GM19468 (cell line): ENCODE data around the gene NAV2.
"Not testable (repeated sequence)": the region's sequence is repeated elsewhere in the genome, so short reads cannot be mapped to it uniquely, and the experiment has no call there.

Experiments
- ATAC-seq: cut with Tn5 transposase; IDR thresholded peaks from one replicate; pipeline ENCODE4 v1.9.1; 2021; ENCODE audit warnings: mild to moderate bottlenecking, moderate library complexity, moderate number of reproducible peaks; ENCODE audit not compliant: unreplicated experiment; ENCODE audit errors: extremely low read depth

NAV2 gene

DNA sequence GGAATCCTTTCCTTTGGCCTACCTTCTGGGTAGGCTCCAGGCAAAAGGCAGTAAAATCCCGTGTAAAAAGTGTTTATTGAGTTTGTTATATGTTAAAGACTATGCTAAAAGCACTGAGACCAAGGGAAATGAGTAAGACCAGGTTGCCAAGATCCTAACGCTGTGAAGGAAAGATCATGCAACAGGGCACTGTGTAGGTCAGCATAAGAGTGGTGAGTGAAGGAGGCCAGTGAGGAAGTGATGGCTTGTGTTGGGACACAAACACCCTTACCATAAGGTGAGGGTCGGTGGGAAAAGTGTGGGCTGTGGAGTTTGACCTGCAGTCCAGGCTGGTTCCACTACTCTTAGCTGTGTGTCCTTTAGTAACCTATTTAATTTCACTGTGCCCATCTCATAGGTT lies 245.6 kb downstream of the NAV2 start:
- no peak for ATAC-seq

DNA sequence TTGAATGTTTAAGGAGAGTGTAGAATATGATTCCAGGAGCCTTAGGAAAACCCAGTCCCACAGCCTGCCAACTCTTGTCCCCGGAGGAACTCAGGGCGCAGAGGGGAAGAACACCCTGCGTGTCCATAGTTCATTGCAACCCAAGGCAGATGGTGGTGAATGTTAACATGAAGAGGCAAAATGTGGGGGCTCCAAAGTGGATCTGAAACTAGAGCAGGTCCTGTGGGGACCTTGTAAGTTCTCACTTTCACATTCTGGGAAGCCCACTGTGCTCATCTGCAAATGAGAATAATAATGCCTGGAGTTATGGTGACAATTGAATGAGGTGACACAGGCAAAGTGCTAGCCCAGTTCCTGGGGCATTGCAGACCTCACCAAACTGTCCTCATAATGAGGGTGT lies 246.6 kb downstream of the NAV2 start:
- ATAC-seq: no peak

DNA sequence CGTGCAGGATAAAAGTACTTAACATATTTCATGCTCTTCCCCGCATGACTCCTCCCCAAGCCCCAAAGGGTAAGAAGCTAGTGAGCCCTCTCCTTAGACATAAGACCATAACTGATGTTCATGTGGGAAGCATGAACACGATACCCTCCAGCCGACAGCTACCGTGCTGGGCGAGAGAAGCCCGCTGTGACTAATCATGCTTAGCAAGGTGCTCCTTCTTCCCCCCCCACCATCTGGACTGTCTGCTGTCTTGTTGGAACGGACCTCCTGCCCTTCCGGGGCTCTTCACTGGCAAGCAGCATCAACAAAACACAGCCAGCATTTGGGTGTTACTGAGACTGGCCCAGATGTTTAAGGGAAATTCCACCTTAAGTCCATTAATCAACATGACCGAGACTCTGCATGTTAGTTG lies 247.0 kb downstream of the NAV2 start:
- ATAC-seq: no peak

DNA sequence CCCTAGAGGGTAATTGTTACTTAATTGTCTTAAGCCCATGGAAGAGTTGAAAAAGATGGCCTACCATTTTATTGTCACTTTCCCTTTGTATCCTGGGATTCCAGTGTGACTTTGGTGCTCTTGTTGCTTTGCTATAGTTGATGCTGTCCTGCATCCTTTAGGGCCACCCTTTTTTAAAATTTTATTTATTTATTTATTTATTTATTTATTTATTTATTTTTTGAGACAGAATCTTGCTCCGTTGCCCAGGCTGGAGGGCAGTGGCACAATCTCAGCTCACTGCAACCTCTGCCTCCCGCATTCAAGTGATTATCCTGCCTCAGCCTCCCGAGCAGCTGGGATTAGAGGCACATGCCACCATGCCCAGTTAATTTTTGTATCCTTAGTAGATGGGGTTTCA lies 247.8 kb downstream of the NAV2 start:
- not testable (repeated sequence) for ATAC-seq

DNA sequence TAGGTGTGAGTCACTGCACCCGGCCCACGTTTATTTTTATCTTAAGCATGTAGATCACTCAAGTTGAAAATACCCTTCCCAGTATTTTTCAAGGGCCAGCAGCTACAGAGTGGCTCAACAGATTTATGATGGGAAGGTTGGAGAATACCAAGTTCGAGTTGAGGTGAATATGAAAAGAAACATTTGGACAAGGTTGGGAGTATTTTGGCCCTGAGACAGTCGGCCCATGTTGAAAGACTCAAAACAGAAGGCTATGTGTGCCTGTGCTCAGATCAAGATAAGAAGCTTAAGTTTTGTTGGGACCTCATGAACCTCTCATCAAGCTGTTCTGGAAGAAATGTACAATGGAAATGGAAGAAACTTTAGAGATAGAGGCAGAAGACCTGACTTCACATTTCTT lies 248.6 kb downstream of the NAV2 start:
- no peak for ATAC-seq

DNA sequence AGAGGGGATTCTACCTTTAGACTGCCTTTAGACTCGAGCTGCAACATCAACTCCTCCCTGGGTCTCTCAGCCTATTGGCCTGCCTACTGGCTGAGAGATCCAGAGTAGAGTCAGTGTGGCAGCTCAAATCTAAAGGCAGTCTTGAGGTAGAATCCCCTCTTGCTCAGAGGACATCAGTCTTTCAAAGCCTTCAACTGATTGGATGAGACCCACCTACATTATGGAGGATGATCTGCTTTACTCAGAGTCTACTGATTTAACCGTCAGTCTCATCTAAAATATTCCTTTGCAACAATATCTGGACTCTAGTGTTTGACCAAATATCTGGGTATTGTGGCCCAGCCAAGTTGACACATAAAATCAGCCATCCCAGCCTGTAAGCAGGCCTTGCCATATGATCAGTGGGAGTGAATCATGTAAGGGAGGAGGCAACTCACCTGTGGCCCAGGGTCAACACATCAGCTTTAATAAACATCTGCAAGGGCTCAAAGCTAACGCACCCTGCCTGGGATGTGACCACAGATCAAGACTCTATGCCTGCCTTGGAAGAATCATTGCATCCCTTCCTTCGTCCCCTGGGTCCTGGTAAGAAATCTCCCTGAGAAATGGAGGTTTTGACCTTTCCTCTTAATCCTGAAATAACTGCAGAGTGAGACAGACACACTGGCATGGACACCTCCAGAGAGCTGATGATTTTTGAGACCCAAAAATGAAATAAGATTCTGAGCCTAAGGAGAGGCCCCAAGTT lies 249.6 kb downstream of the NAV2 start:
- ATAC-seq: no peak

DNA sequence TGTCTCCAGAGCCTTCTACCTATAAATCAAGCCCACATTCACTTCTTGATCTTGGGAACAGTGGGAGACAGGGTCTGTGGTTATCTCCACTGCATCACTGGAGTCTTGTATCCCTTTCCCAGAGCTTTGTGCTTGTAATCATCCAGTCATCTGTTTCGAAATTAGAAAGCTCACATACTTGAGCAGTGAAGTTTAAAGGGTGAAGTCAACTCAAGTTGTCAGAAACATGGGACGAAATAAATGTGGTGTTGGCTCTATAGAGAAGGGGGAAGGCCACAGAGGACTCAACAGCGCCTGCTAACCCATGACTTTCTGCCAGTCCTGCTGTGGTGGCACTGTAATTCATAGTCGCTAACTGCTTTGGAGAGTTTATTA lies 250.2 kb downstream of the NAV2 start:
- ATAC-seq: no peak

DNA sequence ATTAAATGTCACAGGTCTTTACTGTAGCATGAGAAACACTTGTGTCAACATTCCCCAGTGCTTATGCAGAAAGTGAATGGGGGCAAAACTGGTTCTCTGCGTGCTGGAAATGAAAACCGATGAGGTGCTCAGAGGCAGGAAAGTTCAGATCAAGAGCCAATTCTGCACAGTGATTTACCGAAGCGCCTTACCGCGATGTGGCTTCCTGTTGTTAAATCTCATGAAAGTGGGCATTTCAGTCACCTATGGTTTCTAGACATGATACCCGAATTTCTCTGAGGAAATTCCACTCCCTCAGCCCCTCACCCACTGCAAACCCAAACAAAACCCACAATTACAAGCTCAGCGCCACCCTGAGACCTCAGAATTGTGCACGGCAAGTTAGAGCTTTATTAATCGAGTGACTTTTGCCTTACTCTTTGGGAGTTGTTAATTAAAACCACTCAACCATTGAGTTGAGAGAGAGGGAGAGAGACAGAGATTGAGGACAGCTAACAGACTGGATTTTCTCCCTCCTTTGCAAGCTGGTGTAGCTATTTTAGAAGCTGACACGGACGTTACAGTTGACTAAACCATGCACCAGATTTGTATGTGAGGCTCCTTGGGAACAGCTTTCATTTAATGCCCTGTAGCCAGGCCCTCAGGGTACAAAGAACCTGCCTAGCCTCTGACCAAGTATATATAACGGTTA lies 251.2 kb downstream of the NAV2 start:
- ATAC-seq: no peak

DNA sequence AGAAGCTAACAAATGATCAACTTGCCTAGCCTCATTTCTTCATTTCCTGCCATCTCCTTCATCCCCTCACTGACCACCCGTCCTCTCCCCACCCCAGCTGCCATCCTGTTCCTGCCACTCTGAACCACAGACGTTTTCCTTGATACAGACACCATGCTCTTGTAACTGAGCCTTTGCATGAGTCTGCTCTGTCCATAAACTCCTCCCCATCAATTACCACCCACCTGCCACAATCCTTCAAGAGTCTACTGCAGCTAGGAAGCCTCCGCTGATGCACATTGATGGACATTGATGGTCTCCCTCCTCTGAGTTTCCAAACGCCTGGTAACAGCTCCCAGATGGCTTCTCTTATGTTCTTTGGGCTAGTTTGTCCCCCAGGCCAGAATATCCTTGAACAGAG lies 253.8 kb downstream of the NAV2 start:
- no peak for ATAC-seq

DNA sequence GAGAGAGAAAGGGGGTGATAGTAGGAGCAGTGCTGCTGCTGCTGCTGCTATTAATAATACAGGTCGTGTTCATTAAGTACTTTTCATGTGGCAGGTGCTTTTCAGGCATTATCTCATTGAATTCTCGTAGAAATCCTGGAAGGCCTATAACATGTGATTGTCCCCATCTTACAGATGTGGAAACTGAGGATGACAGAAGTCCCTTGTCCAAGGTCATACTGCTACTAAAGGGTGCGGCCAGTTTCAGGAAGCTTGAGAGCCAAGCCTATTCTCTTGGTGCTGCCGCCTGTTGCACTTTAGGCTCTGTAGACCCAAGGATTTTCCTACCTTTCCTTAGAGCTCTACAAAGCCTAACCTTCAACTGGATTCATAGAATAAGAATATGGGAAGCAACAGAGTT lies 254.3 kb downstream of the NAV2 start:
- ATAC-seq: no peak

DNA sequence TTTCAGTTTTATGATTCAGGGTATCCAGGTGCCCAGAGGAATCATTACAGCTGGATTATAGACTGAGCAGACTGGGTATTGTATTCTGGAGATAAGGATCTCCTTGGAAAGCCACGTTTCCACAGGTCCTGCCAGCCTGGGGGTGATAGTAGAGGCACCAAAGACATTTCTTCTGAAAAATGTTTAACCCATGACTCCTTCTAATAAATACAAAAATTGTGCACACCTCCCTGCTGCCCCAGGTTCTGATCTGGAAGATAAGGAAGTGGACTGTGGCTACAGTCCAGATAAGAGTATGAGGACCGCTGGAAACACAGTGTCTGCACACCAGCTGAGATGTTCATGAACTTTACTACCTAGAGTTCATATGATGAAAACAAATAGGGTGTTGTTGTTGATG lies 255.2 kb downstream of the NAV2 start:
- ATAC-seq: no peak

DNA sequence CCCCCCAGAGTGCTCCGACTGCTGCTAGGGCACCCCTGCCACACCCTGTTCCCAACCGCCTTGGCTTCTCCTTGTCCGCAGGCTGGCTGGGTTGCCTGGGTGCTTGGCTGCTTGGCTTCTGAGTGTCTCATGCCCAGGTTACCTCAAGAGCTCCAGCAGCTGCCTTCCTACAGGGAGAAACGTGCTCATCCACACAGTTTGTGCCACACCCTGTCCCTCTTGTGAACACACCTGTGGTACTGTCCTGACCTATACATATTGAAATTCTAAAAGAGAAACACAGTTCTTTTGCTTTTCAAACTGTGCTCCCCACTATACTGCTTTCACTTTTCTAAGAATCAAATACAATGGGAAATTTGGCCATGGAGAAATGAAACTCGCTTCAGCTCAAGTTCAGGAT lies 256.2 kb downstream of the NAV2 start:
- no peak for ATAC-seq

DNA sequence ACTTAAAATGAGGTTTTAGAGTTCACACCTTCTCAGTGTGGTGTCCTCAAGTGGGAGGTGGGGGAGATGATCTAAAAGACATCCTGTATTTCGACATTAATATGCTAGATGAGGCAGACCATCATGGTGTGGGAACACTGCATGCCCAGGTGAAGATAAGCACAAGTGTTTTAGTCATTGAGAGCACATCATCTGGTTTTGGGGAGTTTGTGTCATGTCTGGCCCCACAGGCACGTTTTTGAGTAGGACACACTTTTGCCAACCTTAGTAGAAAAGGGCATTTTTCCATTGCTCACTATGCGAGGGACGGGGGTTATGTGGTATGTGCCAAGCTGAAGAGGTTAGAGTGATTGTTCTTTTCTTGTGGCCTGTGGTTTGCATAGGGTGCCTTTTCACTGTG lies 258.3 kb downstream of the NAV2 start:
- ATAC-seq: no peak

DNA sequence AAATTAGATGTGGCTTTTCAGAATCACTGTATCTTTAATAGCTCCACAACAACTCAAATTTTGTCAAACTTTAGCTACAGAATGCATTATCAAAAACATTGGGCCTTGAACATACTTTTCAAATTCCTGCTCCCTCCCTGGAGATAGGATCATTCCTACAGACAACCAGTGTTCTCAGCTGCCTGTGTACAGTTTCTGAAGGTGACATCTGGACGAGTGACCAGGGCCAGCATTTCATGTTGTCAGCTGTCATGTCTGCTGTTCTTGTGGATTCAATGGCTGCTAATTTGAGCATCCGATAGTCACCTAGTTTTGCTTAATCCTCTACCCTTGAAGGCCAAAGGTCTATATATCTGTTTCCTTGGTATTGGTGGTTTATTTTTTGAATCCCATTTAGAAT lies 259.5 kb downstream of the NAV2 start:
- no peak for ATAC-seq

DNA sequence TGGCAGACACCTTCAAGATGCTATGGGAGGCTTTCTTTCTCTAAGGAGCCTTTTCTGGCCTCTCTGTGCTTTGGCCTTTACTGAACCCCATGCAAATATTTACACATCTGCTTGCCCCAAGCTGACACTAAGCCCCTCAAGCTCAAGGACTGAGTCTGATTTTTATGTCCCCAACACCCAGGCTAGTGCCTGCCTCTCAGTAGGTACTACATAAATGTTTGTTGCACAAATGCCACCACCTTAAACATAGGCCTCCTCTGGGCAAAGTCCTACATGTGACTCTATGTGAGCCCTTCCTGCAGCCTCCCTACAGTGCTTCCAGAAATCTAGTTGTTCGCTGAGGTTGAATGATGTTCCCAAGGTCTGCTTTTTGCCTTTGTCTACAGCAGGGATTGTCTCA lies 260.0 kb downstream of the NAV2 start:
- ATAC-seq: no peak

DNA sequence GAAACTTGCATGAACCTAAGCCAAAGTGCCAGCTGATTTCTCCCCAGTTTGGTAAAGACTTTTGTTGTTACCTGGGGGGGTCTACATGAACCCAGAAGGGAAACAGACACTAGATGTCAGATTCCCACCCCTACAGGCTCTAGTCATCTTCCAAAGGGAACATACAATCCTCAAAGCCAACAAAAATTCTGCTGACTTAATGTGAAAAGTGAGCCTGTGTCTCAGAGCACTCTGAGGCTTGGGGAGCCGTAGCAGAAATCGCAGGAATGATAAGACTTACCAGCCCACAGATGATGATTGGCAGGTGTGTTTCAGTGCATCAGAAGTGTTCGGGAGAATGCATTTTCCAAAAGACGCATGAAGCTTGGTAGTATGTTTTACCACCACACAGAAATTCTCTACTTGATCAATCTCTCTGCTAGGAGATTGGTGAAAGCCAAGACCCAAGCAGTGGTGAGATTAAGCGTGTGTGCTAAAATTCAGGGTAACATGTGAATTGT lies 260.5 kb downstream of the NAV2 start:
- ATAC-seq: no peak

DNA sequence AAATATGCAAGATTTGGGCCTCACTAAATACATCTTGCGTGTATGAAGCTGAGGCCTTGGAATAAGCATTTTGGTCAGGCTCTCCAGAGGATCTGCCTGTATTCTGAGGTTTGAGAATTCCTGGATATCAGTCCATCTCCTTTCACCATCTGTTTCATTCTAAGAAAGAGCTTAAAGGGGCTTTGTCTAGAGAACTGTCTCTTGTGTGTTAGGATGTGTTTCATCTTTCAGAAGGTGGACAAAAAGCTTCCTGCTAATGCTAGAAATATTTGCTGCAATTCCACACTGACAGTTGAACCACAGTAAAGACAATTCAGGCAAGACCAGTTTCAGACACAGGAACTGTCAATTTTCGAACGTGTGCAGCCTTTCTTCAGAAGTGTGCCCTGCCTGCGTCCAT lies 262.2 kb downstream of the NAV2 start:
- no peak for ATAC-seq

DNA sequence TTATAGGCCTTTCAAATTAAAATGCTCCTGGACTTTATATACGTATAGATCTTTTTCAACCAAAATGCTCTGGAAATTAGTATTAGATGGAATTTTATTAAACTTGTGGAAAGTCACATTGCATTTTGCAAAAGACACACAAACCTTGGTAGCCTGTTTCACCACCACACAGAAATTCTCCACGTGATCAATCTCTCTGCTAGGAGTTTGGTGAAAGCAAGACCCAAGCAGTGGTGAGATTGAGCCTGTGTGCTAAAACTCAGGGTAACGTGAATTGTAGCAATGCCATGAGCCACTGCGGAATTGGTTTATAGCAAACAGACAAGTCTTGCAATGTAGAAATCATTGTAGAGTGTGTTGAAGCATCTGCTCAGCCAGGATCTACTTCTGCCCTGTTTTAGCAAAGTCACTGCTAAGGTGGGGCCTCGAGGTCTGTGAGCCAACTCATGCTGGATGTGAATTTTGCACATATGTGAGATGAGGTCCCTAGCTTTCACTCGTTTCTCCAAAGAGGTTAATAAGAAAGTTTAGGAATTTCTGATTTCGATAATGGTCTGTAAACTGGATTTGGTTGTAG lies 262.9 kb downstream of the NAV2 start:
- ATAC-seq: no peak

DNA sequence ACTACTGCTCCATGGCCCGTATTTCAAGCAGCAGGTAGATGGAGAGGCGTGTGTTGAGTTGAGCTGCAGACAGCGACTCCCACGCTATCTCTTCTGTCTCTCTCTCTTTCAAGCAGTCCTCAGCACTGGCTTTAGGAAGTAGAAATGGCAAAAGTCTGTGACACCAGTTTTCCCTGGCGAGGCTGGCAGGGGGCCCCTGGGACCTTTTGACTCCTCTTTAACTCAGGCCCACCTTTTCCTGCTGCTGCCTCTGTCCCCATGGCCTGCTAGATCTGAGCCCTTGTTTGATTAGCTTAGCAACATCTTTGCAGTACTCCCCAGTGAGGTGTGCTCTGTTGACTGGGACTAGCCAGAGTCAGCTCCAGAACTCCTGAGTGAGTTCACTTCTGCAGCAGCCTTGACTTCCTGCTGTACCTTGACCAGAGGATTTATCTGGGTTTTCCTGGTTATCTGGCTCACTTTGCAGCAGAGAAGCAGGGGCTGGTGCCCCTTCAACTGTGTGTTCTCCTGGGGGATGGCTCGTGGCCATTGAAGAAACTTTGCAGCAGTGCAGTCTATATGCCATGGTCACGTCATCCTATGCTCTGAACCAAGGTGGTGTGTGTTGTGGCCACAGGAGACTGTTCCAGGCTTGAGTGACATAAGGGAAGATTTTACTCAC lies 263.8 kb downstream of the NAV2 start:
- no peak for ATAC-seq

DNA sequence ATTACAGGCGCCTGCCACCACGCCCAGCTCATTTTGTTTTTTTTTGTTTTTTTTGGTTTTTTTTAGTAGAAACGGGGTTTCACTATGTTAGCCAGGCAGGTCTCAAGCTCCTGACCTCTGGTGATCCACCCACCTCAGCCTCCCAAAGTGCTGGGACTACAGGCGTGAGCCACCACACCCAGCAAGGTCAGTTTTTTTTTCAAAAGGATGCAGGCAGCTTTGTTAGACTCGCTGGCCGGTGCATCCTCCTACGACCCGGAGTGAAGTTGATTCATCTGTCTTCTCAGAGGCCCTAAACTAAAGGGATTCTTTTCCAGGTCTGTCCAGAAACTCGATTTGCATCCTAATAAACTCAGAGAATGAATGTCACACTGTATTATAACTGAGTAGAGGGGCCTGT lies 265.3 kb downstream of the NAV2 start:
- no peak for ATAC-seq
